ENCODE data around the gene KCNA4. TPM values are rescaled to one million over a fixed set of nuclear protein-coding genes. Genes with fewer than 3 reads are reported as not detected.
"Not testable (repeated sequence)": the region's sequence is repeated elsewhere in the genome, so short reads cannot be mapped to it uniquely, and the experiment has no call there.

The KCNA4 gene
- polyA plus RNA-seq, 1 donor from 2014 or later: not detected

DNA sequence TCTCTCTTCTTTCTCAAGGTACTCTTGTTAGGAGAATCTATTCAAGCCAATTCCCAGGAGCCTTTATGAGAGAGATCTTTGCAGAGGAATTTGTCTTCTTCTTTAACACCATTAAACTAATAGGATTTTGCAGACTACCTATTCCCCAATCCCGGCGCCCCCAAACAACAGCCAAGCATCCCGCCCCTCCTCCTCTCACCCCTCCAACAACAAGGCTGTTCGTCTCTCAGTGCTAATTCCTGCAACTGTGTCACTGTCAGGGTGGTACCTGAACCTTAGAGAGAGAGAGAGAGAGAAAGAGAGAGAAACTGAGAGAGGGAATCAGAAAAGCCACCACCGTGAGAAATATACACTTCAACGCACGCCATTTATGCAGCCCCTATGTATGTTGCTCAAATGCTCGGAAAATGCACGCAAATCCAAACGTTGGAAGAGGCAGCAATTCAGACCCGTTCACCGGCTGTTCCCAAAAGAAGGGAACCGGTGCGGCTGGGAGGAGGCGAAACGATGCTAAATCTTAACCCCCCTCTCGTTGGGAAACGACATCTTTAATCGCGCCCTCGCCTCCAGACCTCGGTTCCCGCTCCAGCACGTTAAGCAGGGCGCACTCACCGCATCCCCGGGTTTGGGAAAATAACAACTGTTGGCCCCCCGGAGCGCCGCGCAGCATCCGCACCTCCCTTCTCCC, 961 bp downstream of the KCNA4 start:
- Mint-ChIP-seq H3K9me3 (peaks cover 2 to 4% (median 3%) of the 10 kb centered on the region in 3 donors), H3K4me3 (no peak overlapping the region), H3K27me3 (peaks cover 24% of the 10 kb centered on the region), H3K4me1 (no peaks in the 10 kb centered on the region), H3K36me3 (no peaks in the 10 kb centered on the region), H3K27ac (no peak overlapping the region)

DNA sequence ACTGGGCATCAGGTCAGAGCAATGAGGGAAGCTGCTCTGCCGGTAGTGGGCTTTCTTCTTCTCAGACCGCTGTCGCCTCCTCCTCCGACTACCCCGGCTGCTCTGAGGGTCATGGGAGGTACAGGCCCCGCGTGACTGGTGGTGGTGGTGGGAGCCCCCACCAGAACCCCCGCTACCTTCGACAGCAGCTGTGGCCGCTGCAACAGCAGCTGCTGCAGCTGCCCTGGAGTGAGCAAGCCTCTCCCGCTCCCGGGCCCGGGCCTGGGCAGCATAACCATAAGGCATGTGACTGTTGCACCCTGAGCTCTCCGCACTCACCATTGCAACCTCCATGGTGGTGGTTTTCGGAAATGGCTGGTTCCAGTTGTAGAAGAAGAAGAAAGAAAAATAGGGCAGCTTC, 4.5 kb downstream of the KCNA4 start:
- Mint-ChIP-seq H3K4me3 (no peak overlapping the region), H3K27ac (no peak overlapping the region), H3K36me3 (no peaks in the 10 kb centered on the region), H3K4me1 (no peaks in the 10 kb centered on the region), H3K9me3 (peaks cover 0 to 2% (median 0%) of the 10 kb centered on the region in 3 donors), H3K27me3 (no peaks in the 10 kb centered on the region)

DNA sequence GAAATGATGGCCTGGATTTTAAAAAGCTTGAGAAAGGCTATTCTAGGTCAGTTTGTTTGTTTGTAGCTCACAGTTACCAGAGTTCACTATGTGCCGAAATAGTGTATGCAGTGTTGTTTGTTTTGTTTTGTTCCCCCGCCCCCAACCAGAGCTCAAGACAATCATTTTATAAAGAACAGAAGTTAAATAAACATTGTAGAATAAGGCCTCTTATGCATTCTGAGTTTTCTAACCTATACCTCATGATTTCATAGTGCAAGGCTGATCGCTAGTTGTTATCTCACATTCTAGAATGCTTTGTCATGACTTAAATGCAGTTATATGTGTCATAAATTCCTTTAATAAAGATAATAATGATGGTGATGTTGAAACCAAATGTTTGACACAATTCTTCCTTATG, 7.8 kb downstream of the KCNA4 start:
- Mint-ChIP-seq H3K27me3 (no peaks in the 10 kb centered on the region), H3K4me3 (no peak overlapping the region), H3K9me3 (peaks cover 0 to 2% (median 0%) of the 10 kb centered on the region in 3 donors), H3K36me3 (no peaks in the 10 kb centered on the region), H3K4me1 (no peaks in the 10 kb centered on the region), H3K27ac (no peak overlapping the region)

DNA sequence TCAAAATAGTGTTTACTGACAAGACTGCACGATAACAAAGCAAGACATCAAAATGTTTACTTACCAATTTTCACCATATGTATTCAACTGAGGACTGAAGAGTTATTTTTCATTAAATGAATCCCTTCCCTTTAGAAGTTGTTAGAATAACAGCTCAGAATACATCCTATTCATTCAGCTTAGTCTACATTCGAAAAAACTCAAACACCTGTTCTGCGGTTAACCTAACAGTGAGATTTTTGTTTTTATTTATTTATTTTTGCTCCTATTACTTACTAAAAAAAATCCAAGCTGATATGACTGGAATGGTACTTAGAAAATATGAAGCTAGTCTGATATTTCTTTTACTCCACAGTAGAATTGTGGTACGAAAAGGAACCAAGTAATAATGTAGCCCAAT, 10.0 kb downstream of the KCNA4 start:
- Mint-ChIP-seq H3K9me3 (peaks cover 0 to 2% (median 0%) of the 10 kb centered on the region in 3 donors), H3K4me1 (no peaks in the 10 kb centered on the region), H3K27ac (no peak overlapping the region), H3K4me3 (no peak overlapping the region), H3K27me3 (no peaks in the 10 kb centered on the region), H3K36me3 (no peaks in the 10 kb centered on the region)

DNA sequence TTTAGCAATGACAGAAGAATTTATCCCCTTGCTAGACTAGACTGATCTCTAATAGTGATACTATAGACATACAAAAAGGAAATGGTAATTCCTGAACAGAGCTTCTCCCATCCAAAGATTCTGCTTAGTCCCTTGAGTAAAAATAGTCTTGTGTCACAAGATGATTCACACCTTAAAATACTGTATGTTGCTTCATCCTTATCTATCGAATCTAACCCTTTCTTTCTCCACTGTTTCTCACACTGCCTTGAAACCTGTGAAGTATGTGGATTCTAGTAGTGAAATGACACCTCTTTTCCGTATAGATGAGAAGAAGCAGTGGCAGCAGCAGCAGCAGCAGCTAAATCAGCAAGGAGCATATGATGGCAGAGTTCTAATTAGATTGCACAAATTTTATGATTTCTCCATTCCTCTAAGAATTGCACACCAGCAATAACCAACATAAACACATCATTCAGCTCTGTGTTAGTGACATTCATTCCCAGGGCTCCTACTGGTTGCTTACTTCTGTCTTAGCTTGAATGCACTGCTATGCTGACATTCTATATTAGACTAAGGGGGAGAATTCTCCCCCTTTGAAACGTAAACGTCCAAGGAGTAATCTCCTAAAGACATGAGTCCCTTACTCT, 14.6 kb downstream of the KCNA4 start:
- peak overlapping the region in 1 of 3 donors; percentile 28 for H3K27ac Mint-ChIP-seq
- H3K9me3 Mint-ChIP-seq: peaks cover 0 to 1% (median 0%) of the 10 kb centered on the region in 3 donors
- no peaks in the 10 kb centered on the region for H3K4me1 Mint-ChIP-seq
- H3K27me3 Mint-ChIP-seq: no peaks in the 10 kb centered on the region
- H3K36me3 Mint-ChIP-seq: no peaks in the 10 kb centered on the region
- no peak overlapping the region for H3K4me3 Mint-ChIP-seq

DNA sequence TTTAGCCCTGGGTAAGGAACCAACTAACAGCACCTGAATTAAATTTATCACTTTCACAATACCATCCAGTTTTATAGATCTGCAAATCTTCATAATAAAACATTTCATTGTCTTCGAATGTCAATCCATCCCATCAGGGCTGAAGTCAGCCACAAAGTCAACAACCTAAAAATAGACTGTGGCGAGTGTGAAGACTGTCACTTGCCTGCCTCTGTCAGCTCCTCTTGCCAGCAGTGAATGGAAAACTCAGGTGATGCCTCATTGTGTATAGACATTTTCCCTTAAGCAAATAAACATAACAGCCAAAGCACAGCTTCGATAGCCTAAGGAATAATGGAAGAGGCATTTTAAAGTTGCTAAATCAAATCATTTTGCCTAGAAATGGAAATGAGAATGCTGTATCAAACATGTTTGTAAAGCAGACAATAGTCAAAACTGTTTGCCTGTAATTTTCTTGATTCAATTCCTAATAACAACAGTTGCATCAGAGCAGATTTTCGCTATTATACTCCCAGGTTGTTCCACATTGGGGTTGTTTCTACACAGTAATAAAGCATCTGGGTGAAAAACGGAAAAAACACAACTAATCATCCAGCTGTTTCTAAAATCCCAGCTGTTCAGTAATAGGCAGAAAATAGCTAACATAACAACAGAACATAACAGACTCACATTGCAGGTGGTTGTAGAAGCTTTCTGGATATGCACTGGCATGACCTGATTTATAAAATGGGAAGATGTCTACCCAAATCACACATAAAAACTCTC, 15.7 kb downstream of the KCNA4 start:
- H3K27ac Mint-ChIP-seq: no peak overlapping the region
- no peaks in the 10 kb centered on the region for H3K4me1 Mint-ChIP-seq
- no peaks in the 10 kb centered on the region for H3K36me3 Mint-ChIP-seq
- H3K9me3 Mint-ChIP-seq: peaks cover 0 to 1% (median 0%) of the 10 kb centered on the region in 3 donors
- no peak overlapping the region for H3K4me3 Mint-ChIP-seq
- H3K27me3 Mint-ChIP-seq: no peaks in the 10 kb centered on the region

DNA sequence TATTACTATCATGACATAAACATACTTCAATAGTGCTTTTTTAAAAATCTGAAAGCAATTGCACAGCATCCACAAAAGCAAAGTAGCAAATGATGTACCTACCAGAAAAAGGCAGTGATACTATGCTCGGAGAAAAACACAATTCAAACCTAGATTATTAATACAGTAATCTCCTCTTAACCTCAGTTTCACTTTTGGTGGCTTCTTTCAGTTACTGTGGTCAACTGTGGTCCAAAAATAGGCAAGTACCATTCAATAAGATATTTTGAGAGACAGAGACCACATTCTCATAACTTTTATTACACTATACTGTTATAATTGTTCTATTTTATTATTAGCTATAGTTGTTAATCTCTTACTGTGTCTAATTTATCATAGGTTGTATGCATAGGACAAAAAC, 20.8 kb downstream of the KCNA4 start:
- no peaks in the 10 kb centered on the region for H3K4me1 Mint-ChIP-seq
- H3K4me3 Mint-ChIP-seq: no peak overlapping the region
- no peaks in the 10 kb centered on the region for H3K27me3 Mint-ChIP-seq
- H3K36me3 Mint-ChIP-seq: no peaks in the 10 kb centered on the region
- peaks cover 0 to 7% (median 1%) of the 10 kb centered on the region in 3 donors for H3K9me3 Mint-ChIP-seq
- no peak overlapping the region for H3K27ac Mint-ChIP-seq

DNA sequence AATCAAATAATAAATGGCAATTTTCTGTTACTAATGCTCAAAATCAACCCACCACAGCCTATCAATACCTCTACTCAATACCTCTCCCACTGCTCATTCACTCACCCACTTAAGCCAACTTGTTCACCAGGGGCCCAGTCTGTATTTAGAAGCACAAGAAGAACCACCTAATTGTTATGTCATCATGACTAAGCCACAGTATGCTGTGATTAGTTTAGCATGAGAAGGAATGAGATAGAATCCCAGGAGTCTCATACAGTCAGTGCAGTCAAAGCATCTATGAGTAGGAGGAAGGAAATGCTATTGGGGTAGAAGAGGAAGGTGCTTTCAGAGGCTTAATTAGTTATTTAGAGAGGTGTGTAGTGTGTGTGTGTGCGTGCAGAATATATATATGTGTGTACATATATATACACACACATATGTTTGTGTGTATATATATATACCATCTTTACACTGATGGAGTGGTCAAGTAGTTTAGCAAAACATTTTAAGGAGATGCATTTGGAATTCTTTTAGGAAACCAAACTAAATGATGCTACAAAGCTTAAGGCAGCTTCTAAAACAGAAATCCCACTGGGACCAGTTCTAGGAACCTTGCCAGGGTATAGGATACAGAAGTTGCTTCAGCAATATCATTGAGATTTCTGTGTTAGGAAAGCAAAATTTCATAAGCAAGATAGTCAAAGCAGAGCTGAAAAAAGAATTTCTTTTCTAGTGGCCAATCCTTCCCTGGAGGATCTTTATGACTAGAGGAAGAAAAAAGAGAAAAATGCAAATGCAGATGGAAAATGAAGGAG, 27.5 kb downstream of the KCNA4 start:
- Mint-ChIP-seq H3K9me3 (peaks cover 0 to 7% (median 0%) of the 10 kb centered on the region in 3 donors), H3K4me1 (no peaks in the 10 kb centered on the region), H3K4me3 (no peak overlapping the region)

DNA sequence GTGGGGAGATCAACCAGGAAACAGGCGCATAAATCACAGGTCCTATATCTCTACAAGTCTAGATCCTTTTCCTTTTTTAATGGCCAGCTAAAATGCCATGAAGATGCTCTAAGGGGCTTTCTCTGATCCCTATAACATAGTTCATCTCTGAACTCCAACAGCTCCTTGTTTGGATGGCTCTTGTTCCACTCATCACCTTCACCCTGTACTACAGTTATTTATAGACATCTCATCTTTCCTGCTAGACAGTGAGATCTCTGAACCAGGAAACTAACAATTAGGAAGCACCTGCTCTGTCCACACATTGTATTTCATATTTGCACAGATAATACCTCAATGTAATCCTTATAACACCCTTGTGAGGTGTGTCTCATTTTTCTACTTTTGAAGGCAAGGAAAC, 31.6 kb downstream of the KCNA4 start:
- H3K4me1 Mint-ChIP-seq: no peaks in the 10 kb centered on the region
- H3K27me3 Mint-ChIP-seq: no peaks in the 10 kb centered on the region
- no peak overlapping the region for H3K27ac Mint-ChIP-seq
- no peak overlapping the region for H3K4me3 Mint-ChIP-seq
- no peaks in the 10 kb centered on the region for H3K9me3 Mint-ChIP-seq
- no peaks in the 10 kb centered on the region for H3K36me3 Mint-ChIP-seq

More for the DNA sequence above, 27.5 kb downstream of the KCNA4 start:
- Mint-ChIP-seq H3K27me3 (no peaks in the 10 kb centered on the region), H3K27ac (no peak overlapping the region), H3K36me3 (no peaks in the 10 kb centered on the region)

DNA sequence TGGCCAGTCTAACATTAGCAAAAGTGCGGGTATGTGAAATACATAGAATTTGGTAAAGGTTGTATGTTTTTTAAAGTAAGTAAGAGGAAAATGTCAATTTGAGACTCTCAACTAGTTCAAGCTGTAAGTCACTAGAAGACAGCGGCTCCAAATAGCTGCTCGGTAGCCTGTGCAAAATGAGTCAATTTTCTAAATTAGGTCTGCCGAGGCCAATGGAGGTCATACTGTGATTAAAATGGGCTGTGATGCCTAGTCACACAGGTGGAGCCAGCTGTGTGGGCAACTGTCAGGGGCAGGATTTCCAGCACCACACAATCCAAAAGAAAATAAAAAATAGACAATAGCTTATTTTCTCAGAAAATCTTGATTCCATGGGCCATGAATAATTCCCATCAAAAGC, 32.3 kb downstream of the KCNA4 start:
- no peaks in the 10 kb centered on the region for H3K4me1 Mint-ChIP-seq
- H3K27ac Mint-ChIP-seq: no peak overlapping the region
- no peaks in the 10 kb centered on the region for H3K36me3 Mint-ChIP-seq
- no peak overlapping the region for H3K4me3 Mint-ChIP-seq
- H3K9me3 Mint-ChIP-seq: peaks cover 0 to under 1% (median 0%) of the 10 kb centered on the region in 3 donors
- no peaks in the 10 kb centered on the region for H3K27me3 Mint-ChIP-seq

DNA sequence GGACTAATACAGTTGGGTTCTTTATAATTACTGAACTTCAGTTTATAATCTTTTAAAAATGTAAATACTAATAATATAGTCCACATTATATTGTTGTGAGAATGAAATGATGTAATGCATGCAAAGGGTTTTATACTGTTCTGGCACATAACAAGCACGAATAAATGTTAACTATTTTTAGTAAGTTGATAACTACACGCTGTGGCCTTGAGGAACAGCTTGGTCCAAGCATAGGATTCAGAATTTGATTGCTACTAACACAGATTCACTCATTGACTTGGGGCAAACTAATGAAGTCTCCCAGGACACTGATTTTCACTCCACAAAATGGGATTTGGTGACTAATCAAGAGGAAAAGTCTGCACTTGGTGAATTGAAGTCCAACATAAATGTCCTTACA, 38.3 kb downstream of the KCNA4 start:
- Mint-ChIP-seq H3K36me3 (no peaks in the 10 kb centered on the region), H3K4me1 (no peaks in the 10 kb centered on the region), H3K27ac (no peak overlapping the region), H3K27me3 (peaks cover 2% of the 10 kb centered on the region), H3K9me3 (peaks cover 0 to 6% (median 0%) of the 10 kb centered on the region in 3 donors), H3K4me3 (no peak overlapping the region)

DNA sequence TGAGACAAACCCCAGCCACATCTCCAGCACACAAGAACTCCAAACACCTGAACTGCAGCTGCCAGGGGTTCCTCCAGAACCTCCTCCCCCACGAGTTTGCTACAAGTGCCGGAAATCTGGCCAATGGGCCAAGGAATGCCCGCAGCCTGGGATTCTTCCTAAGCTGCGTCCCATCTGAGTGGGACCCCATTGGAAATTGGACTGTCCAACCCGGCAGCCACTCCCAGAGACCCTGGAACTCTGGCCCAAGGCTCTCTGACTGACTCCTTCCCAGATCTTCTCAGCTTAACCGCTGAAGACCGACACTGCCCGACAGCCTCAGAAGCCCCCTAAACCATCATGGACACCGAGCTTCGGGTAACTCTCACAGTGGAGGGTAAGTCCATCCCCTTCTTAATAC, 41.2 kb downstream of the KCNA4 start:
- H3K36me3 Mint-ChIP-seq, H3K4me1 Mint-ChIP-seq, H3K4me3 Mint-ChIP-seq, H3K9me3 Mint-ChIP-seq, H3K27ac Mint-ChIP-seq, H3K27me3 Mint-ChIP-seq: not testable (repeated sequence)

DNA sequence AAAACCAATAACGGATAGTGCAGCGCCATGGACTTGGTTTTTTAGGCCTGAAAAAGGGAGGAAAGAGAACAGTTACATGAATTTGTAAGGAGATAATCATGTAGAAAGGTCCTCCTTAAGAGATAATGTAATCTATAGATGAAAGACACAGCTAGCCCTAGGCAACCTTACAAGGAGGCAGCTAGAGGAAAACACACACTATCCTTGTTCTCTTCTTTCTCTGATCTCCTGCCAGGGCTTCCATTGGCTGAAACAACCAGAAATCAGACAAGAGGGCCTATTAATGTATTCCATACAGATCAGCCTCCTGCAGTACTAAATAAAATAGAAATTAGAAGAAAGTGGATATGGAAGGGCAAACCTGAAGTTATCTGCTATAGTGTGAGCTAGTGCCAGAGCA, 53.0 kb downstream of the KCNA4 start:
- no peak overlapping the region for H3K4me3 Mint-ChIP-seq
- H3K4me1 Mint-ChIP-seq: peaks cover 0 to 1% (median 0%) of the 10 kb centered on the region in 3 donors
- peaks cover 0 to 4% (median 0%) of the 10 kb centered on the region in 3 donors for H3K9me3 Mint-ChIP-seq
- no peaks in the 10 kb centered on the region for H3K36me3 Mint-ChIP-seq
- no peak overlapping the region for H3K27ac Mint-ChIP-seq
- H3K27me3 Mint-ChIP-seq: no peaks in the 10 kb centered on the region

DNA sequence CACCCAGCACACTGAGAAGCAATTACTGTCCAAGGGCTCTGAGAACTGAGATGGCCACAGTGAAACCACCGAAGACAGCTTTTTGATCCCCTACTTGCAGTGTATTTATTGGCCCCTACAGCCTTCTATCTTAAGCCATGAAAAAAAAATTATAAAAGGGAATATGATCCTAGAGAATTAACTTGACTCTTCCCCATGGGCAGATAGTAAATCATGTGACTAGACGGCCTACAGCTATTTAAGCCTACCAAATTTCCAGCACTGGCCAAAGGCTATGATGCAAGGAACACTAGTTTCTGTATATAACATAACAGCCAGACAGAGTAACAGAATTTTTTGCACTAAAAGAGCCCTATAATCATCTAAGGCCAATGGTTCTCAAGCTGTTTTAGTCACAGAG, 53.8 kb downstream of the KCNA4 start:
- H3K36me3 Mint-ChIP-seq: no peaks in the 10 kb centered on the region
- H3K4me3 Mint-ChIP-seq: no peak overlapping the region
- H3K9me3 Mint-ChIP-seq: peaks cover 0 to 4% (median 0%) of the 10 kb centered on the region in 3 donors
- peaks cover 0 to 1% (median 0%) of the 10 kb centered on the region in 3 donors for H3K4me1 Mint-ChIP-seq
- no peaks in the 10 kb centered on the region for H3K27me3 Mint-ChIP-seq
- no peak overlapping the region for H3K27ac Mint-ChIP-seq

DNA sequence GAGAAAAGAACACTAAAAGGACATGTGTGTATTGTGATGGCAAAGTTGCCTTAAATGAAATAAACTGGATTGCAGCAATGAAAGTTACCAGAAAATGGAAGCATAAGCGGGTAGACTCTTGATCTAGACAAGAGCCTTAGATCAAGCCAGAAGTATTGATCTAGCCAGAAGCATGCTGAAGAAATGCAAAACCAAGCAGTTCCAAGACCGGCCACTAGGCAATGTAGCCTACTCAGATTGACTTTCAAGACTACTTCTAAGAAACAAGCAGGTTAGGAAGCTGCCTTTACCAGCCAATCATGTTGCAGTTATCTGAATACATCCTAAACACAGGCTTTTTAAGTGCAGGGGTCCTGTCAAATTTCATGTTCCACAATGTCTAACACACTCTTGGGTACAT, 54.6 kb downstream of the KCNA4 start:
- Mint-ChIP-seq H3K4me3 (no peak overlapping the region), H3K4me1 (peaks cover 0 to 1% (median 0%) of the 10 kb centered on the region in 3 donors)

More for the DNA sequence above, 54.6 kb downstream of the KCNA4 start:
- no peaks in the 10 kb centered on the region for H3K27me3 Mint-ChIP-seq
- no peak overlapping the region for H3K27ac Mint-ChIP-seq
- H3K36me3 Mint-ChIP-seq: no peaks in the 10 kb centered on the region
- peaks cover 0 to 4% (median 0%) of the 10 kb centered on the region in 3 donors for H3K9me3 Mint-ChIP-seq
